GM12892 (cell line): ENCODE results near the gene DTNB.

ENCODE experiments used
- POLR2A ChIP-seq: IDR thresholded peaks from 2 replicates; pipeline ENCODE4 v1.6.1; 2011; ENCODE audit warnings: low read depth, low read length, control low read depth
- POLR2AphosphoS5 ChIP-seq: IDR thresholded peaks from 2 replicates; pipeline ENCODE4 v1.6.1; 2011; ENCODE audit warnings: low read depth, low read length, control low read depth
- TAF1 ChIP-seq: IDR thresholded peaks from 2 replicates; pipeline ENCODE4 v1.6.1; 2011; ENCODE audit warnings: low read depth, mild to moderate bottlenecking, control low read depth, low read length, borderline replicate concordance

GRCh38 chr2:25505622-25506021, 167.8 kb downstream of the DTNB start:
- TF ChIP-seq POLR2AphosphoS5 (no peak), POLR2A (no peak), TAF1 (no peak)
